Mesenteric fat pad (tissue), 1 donor: Measurements from ENCODE around the gene GNAL. TPM values are rescaled to one million over a fixed set of nuclear protein-coding genes. Genes with fewer than 3 reads are reported as not detected.
"Not testable (repeated sequence)": the region's sequence is repeated elsewhere in the genome, so short reads cannot be mapped to it uniquely, and the experiment has no call there.

Source experiments
- DNase-seq: peaks from one replicate; pipeline ENCODE4 v3.0.0-alpha.2; 2020; ENCODE audit warnings: low spot score
- total RNA-seq: library from RNA; stranded (reverse); fragmentation: NEBNext Ultra II Directional; extraction: Animal tissue kit (Norgen Biotek cat#: 25700); gene quantifications from one replicate; pipeline ENCODE4 v1.2.1, GENCODE V29; 2021
- donor health status: DM: yes; HTN: yes; CAD: no.

GNAL gene
- total RNA-seq, 1 donor from 2014 or later: 7.4 TPM

DNA sequence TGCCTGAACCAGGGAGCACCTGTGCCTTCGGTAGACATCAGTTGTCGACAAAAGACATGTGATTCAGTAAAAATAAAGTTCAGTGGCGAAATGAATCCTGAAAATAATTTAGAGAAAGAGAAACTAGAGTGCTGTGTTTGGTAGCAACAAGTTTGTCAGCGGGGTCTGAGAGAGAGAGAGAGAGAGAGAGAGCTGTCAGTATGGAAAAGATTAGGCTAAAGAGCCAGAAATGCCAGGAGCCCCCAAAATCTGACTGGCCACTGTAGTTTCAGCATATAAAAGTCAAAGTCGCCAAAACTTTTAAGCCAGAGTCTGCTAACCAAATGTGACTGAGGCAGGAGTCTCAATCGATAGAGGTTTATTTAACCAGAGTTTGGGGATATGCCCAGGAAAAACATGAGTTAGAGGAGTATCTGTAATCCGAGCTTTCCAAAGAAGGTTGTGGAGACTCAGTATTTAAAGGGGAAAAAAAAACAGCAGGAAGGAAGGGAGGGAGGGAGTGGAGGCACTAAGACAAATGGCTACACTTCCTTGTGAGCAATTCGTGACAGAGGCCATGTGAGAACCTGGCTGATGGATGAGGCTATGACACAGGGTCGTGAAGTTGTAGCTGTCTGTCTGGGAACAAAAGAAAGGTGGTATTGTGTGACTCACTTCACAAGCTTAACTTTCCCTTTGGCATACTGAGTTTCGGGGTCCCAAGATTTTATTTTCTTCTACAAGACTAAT lies 20.5 kb upstream of the GNAL start:
- no peak for DNase-seq

DNA sequence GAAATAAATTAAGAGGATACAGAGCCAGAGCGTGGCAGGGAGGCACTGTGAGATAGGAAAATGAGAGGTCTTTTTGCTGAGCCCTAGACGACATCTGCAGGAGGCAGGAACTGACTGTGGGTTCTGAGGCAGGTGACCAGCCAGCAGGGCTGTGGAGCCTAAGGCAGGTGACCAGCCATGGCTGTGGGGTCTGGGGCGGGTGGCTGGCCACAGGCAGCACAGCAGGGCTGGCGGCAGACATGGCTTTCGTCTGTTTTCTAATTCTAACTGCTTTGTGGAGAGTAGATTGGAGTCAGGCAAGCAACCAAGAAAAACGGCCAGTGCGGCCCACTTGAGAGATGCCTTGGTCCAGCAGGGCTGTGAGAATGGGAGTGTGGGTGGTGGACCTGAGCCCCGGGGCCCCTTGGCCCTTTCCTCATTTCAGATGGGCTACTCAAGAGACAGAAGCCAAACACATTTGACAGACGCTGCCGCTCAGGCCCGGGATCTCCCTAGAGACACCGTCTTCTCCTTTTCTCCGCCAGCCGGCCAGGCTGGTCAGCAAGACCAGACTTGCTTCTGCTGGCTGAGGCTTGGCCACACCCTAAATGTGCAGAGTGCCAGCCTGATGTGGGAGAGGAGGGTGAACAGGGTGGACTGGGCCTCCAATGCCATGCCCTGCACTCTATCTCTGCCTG lies 19.7 kb upstream of the GNAL start:
- peak; percentile 89 for DNase-seq

DNA sequence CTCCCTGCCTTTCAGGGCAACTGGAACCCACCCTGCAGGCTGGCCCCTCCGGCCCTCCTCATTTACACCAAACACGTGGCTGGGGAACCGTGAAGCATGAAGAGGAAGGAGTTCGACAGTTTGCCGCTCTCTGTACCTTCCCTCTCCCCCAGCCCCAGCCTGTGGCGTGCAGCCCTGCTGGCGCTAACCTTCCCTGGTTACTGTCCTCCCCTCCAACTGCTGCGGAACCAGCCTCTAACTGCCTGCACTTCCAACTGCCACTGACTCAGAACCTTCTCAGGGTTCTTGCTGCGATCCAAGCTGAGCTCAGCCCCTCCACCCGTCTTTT lies 19.2 kb upstream of the GNAL start:
- no peak for DNase-seq

DNA sequence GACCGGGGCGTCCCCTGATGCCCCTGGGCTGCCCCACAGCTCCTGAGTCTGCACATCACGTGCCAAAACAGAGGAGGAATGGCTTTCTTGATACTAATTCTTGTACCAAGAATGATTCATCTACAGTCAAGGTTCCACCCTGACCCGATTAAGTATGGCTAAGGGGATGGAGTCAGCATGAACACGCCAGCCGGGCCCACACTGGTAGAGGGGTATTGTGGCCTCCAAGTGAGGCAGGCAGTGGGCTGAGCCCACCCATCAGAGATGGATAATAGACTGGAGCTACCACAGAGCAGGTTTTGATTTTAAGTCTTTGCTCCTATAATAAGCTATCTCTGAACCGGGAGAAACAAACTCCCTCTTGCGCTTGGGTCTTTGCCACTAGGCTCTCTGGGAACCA lies 17.9 kb upstream of the GNAL start:
- peak; percentile 68 for DNase-seq

DNA sequence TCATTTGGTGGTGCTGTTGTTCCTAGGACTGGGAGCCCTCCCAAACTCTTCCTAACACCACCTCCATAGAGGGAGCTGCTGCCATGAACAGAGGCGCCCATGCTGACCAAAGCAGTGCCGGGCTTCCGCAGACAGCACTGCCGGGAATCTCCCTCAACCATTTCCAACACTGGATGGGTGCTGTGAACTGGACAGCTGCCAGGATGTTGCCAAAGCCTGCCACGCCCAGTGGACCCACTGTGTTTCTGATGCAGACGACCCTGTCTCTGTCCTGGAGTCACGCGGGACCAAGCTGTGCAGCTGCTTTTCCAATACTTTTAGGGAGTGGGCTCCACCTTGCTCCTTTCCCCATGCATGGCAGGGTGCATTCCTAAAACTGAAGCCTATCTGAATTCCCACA lies 16.9 kb upstream of the GNAL start:
- peak; percentile 43 for DNase-seq

DNA sequence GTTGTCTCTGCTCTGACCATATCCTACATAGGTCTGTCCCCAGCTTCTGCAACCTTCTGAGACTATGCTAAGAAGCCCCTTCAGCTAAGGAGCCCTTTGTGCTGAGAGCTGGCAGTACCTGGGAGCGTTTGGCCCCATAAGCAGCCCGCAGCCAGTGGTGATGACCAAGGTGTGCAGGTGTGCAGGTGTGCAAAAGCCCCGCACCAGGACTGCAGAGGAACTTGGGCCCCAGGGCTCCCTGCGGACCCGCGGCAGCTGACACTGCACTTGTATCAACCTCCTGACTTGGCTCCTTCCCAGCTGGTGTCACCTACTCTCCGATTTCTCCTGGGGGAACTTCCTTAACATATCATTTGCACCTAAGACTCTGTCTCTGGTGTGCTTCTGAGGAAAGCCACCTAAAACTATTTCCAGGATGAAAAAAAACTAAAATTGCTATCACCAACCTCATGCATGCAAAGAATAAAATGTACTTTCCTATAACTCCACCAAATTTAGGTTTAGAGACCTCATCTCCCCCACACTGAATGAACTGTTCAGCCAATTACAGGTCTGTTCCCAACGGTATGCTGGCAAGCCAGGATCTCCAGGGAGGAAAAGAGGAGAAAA lies 16.1 kb upstream of the GNAL start:
- DNase-seq: peak; percentile 76

DNA sequence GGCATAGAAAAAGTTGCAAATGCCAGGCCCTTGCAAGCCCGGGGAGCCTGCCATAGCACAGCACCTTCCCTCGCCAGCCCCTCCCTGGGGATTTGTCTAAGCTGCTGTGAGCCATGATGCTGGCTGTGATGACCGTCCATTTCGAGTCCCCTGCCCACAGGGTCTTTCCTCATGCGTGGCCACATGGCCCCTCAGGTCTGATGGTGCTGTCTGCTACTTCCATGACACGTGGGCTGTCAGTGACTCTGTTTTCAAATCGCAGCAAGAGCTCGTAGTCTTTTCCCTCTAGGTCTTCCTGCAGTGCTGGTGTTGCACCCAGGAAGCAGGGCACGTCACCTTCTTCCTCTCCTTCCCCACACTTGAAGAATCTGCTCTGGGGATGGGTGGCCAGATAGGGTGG lies 15.5 kb upstream of the GNAL start:
- peak; percentile 85 for DNase-seq

DNA sequence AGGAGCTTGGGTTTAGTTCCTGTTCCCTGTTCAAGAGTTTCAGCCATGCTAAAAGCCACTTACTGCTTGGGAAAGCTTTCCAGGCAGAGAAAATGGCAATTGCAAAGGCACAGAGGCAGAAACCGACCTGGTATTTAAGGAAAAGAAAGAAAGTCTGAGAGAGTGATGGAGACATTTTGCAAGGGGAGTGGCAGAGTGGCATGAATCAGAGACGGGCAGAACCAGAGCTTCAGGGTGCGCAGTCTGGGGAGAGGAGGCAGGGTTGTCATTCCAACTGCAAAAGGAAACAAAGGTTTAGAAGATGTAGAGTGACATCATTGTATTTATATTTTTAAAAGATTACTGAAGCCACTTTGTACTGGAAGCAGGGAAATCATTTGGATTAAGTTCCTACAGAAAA lies 14.9 kb upstream of the GNAL start:
- peak; percentile 41 for DNase-seq

DNA sequence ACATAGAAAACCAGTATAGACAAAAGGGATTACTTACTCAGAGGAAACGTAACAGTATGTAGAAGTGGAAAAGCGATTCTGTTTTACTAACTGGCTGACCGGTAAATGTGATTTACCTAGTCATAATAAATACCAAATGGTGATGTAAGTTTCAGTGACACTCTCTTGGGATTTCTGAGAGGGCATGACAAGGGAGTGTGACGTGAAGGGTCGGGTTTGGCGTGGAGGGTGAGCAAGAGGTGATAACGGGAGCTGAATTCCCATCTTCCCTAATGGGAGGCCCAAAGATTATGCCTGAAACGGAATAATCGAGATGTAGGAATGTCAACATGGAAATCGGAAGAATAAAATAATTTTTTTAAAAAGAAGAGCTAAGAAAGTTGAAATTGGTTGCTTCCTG lies 12.7 kb upstream of the GNAL start:
- peak; percentile 8 for DNase-seq

DNA sequence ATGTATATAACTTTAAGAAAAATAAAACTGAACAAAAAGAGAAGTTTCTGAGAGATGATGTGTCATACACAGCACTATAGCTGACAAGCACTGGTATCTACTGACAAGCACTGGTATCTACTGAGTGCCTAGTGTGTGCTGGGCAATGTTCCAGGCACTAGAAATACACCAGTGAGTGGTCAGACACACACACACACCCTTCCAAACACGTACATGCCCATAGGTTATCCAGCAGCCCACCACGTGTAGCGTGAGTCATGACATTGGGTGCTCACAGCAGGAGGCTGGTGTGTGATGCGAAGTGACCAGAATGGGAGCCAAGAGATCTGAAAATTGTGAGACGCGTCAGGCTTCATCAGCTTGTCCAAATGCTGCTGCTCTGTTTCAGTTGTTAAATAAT lies 12.2 kb upstream of the GNAL start:
- peak; percentile 26 for DNase-seq

DNA sequence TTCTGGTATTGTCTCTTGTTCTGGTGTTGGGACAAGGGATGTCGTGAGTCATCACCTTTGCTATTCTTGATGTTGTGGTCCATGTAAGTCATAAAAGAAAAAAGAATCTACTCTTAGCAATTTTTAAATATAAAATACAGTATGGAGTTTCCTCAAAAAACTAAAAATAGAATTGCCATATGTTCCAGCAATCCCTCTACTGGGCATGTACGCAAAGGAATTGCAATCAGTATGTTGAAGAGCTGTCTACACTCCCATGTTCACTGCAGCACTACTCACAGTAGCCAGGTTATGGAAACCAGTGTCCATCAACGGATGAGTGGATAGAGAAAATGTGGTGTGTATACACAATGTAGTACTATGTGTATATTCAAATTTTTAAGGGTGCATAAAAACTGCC lies 10.9 kb upstream of the GNAL start:
- DNase-seq: no peak

DNA sequence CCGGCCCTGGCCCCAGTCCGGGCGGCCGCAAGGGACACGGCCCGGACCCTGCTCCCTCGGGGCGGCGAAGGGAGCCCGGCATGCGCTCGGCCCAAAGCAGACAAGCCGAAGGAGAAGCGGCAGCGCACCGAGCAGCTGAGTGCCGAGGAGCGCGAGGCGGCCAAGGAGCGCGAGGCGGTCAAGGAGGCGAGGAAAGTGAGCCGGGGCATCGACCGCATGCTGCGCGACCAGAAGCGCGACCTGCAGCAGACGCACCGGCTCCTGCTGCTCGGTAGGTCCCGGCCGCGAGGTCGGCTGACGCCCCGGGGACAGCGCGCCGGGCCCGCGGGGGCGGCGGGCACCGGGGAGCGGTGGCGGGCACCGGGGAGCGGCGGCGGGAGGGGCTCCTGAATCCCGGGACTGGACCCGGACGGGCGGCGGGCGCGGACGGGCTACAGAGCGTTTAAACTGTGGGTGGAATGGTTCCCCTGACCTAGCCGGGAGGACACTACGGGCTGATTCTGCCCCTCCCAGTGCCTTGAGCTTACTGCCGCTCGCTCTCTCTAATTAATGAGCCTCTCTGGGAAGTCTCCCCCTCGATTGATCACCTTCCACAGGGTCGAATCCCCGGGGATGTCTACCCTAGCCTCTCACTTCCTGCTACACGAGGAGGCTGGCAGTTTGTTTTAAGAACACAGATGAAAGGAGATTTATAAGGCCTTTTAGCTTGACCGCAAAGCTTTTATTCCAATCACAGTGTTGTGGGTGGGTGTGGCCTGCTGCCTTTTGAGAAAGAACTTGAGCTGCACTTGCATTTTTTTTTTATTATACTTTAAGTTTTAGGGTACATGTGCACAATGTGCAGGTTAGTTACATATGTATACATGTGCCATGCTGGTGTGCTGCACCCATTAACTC lies 853 bp downstream of the GNAL start:
- no peak for DNase-seq

DNA sequence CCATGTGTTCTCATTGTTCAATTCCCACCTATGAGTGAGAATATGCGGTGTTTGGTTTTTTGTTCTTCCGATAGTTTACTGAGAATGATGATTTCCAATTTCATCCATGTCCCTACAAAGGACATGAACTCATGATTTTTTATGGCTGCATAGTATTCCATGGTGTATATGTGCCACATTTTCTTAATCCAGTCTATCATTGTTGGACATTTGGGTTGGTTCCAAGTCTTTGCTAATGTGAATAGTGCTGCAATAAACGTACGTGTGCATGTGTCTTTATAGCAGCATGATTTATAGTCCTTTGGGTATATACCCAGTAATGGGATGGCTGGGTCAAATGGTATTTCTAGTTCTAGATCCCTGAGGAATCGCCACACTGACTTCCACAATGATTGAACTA lies 1.6 kb downstream of the GNAL start:
- DNase-seq: not testable (repeated sequence)

DNA sequence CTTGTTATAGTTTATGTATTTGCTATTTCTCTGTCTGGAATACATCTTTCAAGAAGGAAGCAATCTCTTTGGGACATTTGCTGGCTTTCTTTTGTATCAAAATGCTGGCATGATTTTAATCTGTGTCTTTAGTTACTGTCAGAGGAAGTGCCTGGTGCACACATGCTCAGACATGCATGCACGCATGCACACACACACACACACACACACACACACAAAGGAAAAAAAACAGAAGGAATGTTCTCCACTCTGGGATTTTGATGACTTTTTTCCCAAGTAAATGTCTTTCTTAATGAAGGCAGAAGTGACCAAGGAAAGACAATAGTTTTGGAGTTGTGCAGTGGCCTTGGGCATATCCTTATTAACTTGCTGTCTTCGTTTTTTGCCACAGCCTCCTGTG lies 6.7 kb downstream of the GNAL start:
- no peak for DNase-seq

DNA sequence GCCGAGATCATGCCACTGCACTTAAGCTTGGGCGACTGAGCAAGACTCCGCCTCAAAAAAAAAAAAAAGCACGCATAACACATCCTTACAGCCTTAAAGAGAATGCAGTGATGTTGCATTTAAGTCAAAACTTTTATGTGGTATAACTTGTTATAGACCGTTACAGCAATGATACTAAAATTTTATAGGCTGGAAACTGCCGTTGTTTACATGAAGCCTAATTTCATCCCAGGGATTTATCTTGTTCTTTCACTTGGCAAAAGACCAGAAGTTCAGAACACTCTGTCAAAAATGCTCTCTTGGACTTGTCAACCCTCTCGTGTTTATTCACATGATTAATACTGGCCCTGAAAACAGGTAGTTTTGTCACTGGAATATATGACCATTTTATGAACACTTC lies 7.4 kb downstream of the GNAL start:
- no peak for DNase-seq

DNA sequence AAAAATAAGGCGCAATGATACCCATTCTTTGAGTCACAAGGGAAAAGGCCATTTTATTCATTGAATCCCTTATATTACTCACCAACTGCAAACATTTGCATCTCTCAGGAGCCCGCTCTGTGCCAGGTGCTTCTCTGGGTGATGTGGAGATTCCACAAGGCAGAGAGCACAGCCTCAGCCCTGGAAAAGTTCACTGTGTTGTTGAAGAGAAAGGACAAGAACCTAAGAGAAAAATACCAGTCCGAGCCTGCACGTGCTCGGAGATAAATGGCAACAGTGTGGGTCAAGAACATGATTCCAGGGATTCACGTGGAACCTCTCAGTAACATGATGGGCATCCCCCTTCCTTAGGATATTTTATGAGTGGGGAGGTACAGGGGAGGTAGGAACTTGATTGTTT lies 11.8 kb downstream of the GNAL start:
- no peak for DNase-seq

DNA sequence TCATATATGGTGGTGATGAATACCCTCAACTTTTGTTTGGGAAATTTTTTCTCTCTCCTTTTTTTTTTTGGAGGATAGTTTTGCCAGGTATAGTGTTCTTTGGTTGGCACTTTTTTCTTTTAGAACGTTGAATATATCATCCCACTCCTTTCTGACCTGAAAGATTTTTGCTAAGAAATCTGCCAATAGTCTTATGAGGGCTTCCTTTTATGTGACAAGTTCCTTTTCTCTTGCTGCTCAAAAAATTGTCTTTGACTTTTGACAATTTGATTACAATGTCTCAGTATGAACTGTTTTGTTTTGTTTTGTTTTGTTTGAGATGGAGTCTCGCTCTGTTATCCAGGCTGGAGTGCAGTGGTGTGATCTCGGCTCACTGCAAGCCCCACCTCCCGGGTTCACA lies 21.5 kb downstream of the GNAL start:
- DNase-seq: no peak

DNA sequence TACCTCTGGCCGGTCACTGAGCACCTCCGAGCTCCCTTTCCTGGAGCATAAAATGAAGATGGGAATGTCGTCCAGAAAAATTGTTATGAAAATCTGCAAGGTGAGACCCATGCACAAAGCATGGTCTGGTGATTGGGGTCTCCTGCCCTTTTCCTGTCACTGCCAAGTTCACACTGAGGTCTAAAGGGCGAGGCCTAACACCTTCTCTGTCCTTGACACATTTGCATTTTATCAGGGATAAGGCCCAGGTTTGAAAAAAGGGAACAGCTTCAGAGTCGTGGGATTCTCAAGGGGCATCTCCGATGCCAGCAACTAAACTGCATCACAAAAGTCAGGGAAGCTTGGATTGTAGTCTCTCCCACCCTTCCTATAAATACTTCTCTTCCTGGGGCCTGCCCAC lies 24.7 kb downstream of the GNAL start:
- DNase-seq: no peak

DNA sequence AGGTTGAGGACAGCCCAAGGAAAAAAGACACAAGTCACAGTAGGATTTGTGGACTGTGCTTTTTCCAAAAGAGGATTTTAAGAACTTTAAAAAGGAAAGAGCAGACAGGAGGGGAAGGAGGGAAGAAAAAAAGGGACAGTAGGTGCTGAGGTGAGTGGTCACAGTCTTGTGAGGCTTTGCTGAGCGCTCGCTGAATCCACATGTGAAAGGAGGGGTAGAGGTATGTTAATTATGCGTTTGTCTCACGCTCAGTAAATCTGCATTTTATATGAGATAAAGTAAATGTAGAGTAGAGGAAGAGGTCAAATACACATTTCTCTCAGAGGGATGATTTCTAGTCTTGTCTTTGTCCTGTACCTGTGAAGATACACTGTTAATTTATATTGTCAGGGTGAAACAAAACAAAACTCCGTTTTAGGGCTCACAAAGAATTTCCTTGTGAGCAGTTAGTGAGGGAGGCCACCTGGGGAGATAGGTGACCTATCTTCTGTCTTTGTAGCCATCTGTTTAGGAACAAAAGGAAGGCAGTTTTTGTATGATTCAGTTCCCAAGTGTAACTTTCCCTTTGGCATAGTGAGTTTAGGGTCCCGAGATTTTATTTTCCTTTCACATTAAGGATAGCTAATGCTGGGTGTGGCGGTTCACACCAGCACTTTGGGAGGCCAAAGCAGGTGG lies 25.3 kb downstream of the GNAL start:
- DNase-seq: no peak

DNA sequence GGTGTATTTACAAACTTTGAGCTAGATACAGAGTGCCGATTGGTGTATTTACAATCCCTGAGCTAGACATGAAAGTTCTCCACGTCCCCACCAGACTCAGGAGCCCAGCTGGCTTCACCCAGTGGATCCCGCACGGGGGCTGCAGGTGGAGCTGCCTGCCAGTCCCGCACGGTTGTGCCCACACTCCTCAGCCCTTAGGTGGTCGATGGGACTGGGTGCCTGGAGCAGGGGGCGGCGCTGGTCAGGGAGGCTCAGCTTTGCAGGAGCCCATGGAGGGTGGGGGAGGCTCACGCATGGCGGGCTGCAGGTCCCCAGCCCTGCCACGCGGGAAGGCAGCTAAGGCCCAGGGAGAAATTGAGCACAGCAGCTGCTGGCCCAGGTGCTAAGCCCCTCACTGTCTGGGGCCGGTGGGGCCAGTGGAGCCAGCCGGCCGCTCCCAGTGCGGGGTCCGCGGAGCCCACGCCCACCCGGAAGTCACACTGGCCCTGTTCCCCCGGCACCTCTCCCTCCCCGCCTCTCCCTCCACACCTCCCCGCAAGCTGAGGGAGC lies 27.8 kb downstream of the GNAL start:
- not testable (repeated sequence) for DNase-seq

DNA sequence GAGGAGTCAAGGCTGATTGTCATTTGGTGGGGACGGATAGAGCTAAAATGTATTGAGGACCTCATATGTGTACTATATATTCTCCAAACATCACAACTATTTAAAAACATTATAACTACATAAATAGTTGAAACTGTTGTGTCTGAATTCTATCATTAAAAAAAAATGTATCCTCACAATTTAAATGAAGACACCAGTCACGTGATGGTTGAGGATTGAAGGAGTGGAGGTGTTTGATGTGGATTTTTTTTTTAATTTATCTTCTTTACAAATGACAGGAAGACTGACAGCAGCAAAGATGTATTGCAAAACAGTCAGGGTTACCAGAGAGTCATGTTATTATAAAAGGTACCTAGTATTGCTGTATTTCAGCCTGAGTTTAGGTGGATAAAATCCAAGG lies 30.0 kb downstream of the GNAL start:
- no peak for DNase-seq
